Measurements from ENCODE around the gene DCTD.

Gene DCTD

GRCh38 chr4:182917182-182918043 lies at the start of gene DCTD:
Gene DCTD (minus strand): TSS chr4:182917386. CDS start chr4:182915568, 1,818 bp downstream.
- Histone ChIP-seq H3K4me2 (peak within 1 kb of the TSS; percentile 99), H3K27ac (peak within 1 kb of the TSS; percentile 100), H4K20me1 (ENCODE audit: insufficient read depth) (no peaks in the 10 kb centered on the region), H3K4me3 (IDR thresholded peaks at IDR 0.05; ENCODE audit: insufficient read depth, low read depth, low read length) (no peak within 1 kb of the TSS), H3K4me1 (ENCODE audit: low read depth, poor library complexity, severe bottlenecking) (peaks cover 41% of the 10 kb centered on the region), H2AFZ (ENCODE audit: low read depth) (peak within 1 kb of the TSS; percentile 76), H3K36me3 (ENCODE audit: insufficient read depth) (no peaks in the 10 kb centered on the region; the same call in 1 of the 2 replicates), H3K9ac (peak within 1 kb of the TSS; percentile 99), H3K79me2 (ENCODE audit: insufficient read depth, low read depth) (peaks cover 14% of the 10 kb centered on the region), H3K27me3 (ENCODE audit: insufficient read depth, low read depth) (no peaks in the 10 kb centered on the region)
- TF ChIP-seq CTCF (conservative IDR thresholded peaks at IDR 0.05; ENCODE audit: low read depth, low read length), result peak; percentile 51

GRCh38 chr4:182960746-182961145 lies 43.6 kb upstream of the DCTD start:
- Histone ChIP-seq H2AFZ (ENCODE audit: low read depth) (no peak overlapping the region), H3K27ac (no peak overlapping the region), H3K36me3 (ENCODE audit: insufficient read depth) (no peaks in the 10 kb centered on the region), H3K9ac (no peak overlapping the region), H4K20me1 (ENCODE audit: insufficient read depth) (no peaks in the 10 kb centered on the region), H3K27me3 (ENCODE audit: insufficient read depth, low read depth) (no peaks in the 10 kb centered on the region), H3K4me3 (IDR thresholded peaks at IDR 0.05; ENCODE audit: insufficient read depth, low read depth, low read length) (no peak overlapping the region), H3K79me2 (ENCODE audit: insufficient read depth, low read depth) (no peaks in the 10 kb centered on the region), H3K4me1 (ENCODE audit: low read depth, poor library complexity, severe bottlenecking) (no peaks in the 10 kb centered on the region), H3K4me2 (no peak overlapping the region)
- no peak for TF ChIP-seq CTCF (conservative IDR thresholded peaks at IDR 0.05; ENCODE audit: low read depth, low read length)

GRCh38 chr4:182960228-182960627 lies 43.0 kb upstream of the DCTD start:
- Histone ChIP-seq H3K27ac (no peak overlapping the region), H3K4me3 (IDR thresholded peaks at IDR 0.05; ENCODE audit: insufficient read depth, low read depth, low read length) (no peak overlapping the region), H3K4me2 (no peak overlapping the region), H2AFZ (ENCODE audit: low read depth) (no peak overlapping the region), H3K36me3 (ENCODE audit: insufficient read depth) (no peaks in the 10 kb centered on the region), H3K9ac (no peak overlapping the region), H3K27me3 (ENCODE audit: insufficient read depth, low read depth) (no peaks in the 10 kb centered on the region), H3K79me2 (ENCODE audit: insufficient read depth, low read depth) (no peaks in the 10 kb centered on the region), H4K20me1 (ENCODE audit: insufficient read depth) (no peaks in the 10 kb centered on the region), H3K4me1 (ENCODE audit: low read depth, poor library complexity, severe bottlenecking) (no peaks in the 10 kb centered on the region)
- no peak for TF ChIP-seq CTCF (conservative IDR thresholded peaks at IDR 0.05; ENCODE audit: low read depth, low read length)

GRCh38 chr4:182955411-182955810 lies 38.2 kb upstream of the DCTD start:
- Histone ChIP-seq H3K9ac (no peak overlapping the region), H4K20me1 (ENCODE audit: insufficient read depth) (no peaks in the 10 kb centered on the region), H3K79me2 (ENCODE audit: insufficient read depth, low read depth) (no peaks in the 10 kb centered on the region), H3K27ac (no peak overlapping the region), H3K4me1 (ENCODE audit: low read depth, poor library complexity, severe bottlenecking) (no peaks in the 10 kb centered on the region), H3K36me3 (ENCODE audit: insufficient read depth) (no peaks in the 10 kb centered on the region), H3K4me2 (no peak overlapping the region), H3K27me3 (ENCODE audit: insufficient read depth, low read depth) (no peaks in the 10 kb centered on the region), H2AFZ (ENCODE audit: low read depth) (no peak overlapping the region), H3K4me3 (IDR thresholded peaks at IDR 0.05; ENCODE audit: insufficient read depth, low read depth, low read length) (no peak overlapping the region)
- no peak for TF ChIP-seq CTCF (conservative IDR thresholded peaks at IDR 0.05; ENCODE audit: low read depth, low read length)
